Activated CD8-positive, alpha-beta T cell treated with anti-CD3 and anti-CD28 coated beads for 36 hours (primary cell): ENCODE data around the gene APOA1. TPM values are rescaled to one million over a fixed set of nuclear protein-coding genes. Genes with fewer than 3 reads are reported as not detected.
A peak's percentile ranks its signal among the peaks of the same experiment; 100 is the strongest.

Experiments used
- ATAC-seq: fragments of 200-7000 bp; cut with Tn5 transposase; one replicate; pipeline ENCODE4 v1.10.0; 2021; ENCODE audit warnings: mild to moderate bottlenecking, moderate library complexity
- CTCF ChIA-PET: fragments of 350-600 bp; sonication (Branson Sonifier 250); formaldehyde crosslinking; loops from one replicate; lab custom pipeline; 2021; ENCODE audit warnings: antibody characterized with exemption; lab: Charles Lee
- POLR2A ChIA-PET: fragments of 350-600 bp; sonication (Branson Sonifier 250); formaldehyde crosslinking; loops from one replicate; lab custom pipeline; 2021; ENCODE audit warnings: antibody characterized with exemption; lab: Charles Lee
- DNase-seq: peaks from one replicate; pipeline ENCODE4 v3.0.0-alpha.2; 2020
- H3K27ac Mint-ChIP-seq: one replicate; pipeline ENCODE4 v1.8.0; 2021; ENCODE audit warnings: mild to moderate bottlenecking, mixed read lengths
- H3K27me3 Mint-ChIP-seq: one replicate; pipeline ENCODE4 v1.8.0; 2021; ENCODE audit warnings: mixed read lengths
- H3K36me3 Mint-ChIP-seq: one replicate; pipeline ENCODE4 v1.8.0; 2021; ENCODE audit warnings: low read depth, mixed read lengths
- H3K4me1 Mint-ChIP-seq: one replicate; pipeline ENCODE4 v1.8.0; 2021; ENCODE audit warnings: low read depth, mixed read lengths
- H3K4me3 Mint-ChIP-seq: one replicate; pipeline ENCODE4 v1.8.0; 2021; ENCODE audit warnings: mild to moderate bottlenecking, moderate library complexity, mixed read lengths
- H3K9me3 Mint-ChIP-seq: one replicate; pipeline ENCODE4 v1.8.0; 2021; ENCODE audit warnings: mixed read lengths
- CTCF ChIP-seq: fragments of 200-600 bp; IDR thresholded peaks from one replicate; pipeline ENCODE4 v1.8.0; 2022; ENCODE audit warnings: antibody characterized with exemption, mild to moderate bottlenecking
- intact Hi-C: fragments of 100-400 bp; cut with micrococcal nuclease; formaldehyde crosslinking; loops from one replicate; pipeline ENCODE4 v1.10.0; 2022
- total RNA-seq, 2 experiments: library from RNA; stranded (reverse); gene quantifications; one replicate each; pipeline ENCODE4 v1.2.3, GENCODE V29; 2021

Gene APOA1
- total RNA-seq, 2 experiments from 2014 or later: not detected

- TF ChIP-seq CTCF: no peak
- CTCF ChIA-PET: interaction anchor here (1.2 to 7.2 kb wide), 7 partner anchors 16 to 254 kb away, joined by 3 to 63 read pairs (median 8); partner anchors contain the start of genes APOA1 and APOA5
- Mint-ChIP-seq H3K27me3 (no peaks in the 10 kb centered on the region), H3K9me3 (peaks cover 3% of the 10 kb centered on the region), H3K4me3 (peak overlapping the region; percentile 44), H3K4me1 (peaks cover 58% of the 10 kb centered on the region), H3K36me3 (peaks cover 28% of the 10 kb centered on the region), H3K27ac (peak overlapping the region; percentile 87)
- intact Hi-C loops: loop anchor here (5.0 kb wide), 1 partner anchor 75 kb away; no protein-coding TSS in a partner anchor
- DNase-seq (peak; percentile 24), ATAC-seq (peak; percentile 31)
- POLR2A ChIA-PET: interaction anchor here (0.7 to 4.1 kb wide), 10 partner anchors 11 to 295 kb away, joined by 3 to 17 read pairs (median 3); partner anchors contain the start of genes APOA1, APOA5, BUD13 and PAFAH1B2
Observed at GRCh38 chr11:116852261-116853031, 15.0 kb upstream of the APOA1 start.

GRCh38 chr11:116851626-116852025 lies 14.2 kb upstream of the APOA1 start:
- H3K36me3 Mint-ChIP-seq: peaks cover 27% of the 10 kb centered on the region
- DNase-seq (peak; percentile 65), ATAC-seq (no peak)
- peaks cover 56% of the 10 kb centered on the region for H3K4me1 Mint-ChIP-seq
- no peaks in the 10 kb centered on the region for H3K27me3 Mint-ChIP-seq
- POLR2A ChIA-PET: interaction anchor here (0.6 to 4.1 kb wide), 3 partner anchors 14 to 75 kb away, joined by 3 to 17 read pairs (median 3); no protein-coding TSS in a partner anchor
- peak overlapping the region; percentile 44 for H3K4me3 Mint-ChIP-seq
- CTCF ChIA-PET: interaction anchor here (1.3 to 7.2 kb wide), 4 partner anchors 15 to 254 kb away, joined by 6 to 63 read pairs (median 20); partner anchors contain the start of genes APOA1 and APOA5
- intact Hi-C loops: loop anchor here (5.0 kb wide), 1 partner anchor 74 kb away; no protein-coding TSS in a partner anchor
- TF ChIP-seq CTCF: no peak
- peaks cover 3% of the 10 kb centered on the region for H3K9me3 Mint-ChIP-seq
- H3K27ac Mint-ChIP-seq: peak overlapping the region; percentile 87

- Mint-ChIP-seq H3K27me3 (no peaks in the 10 kb centered on the region), H3K9me3 (peaks cover 3% of the 10 kb centered on the region), H3K4me1 (peaks cover 41% of the 10 kb centered on the region), H3K4me3 (no peak overlapping the region), H3K27ac (no peak overlapping the region), H3K36me3 (peaks cover 29% of the 10 kb centered on the region)
- intact Hi-C loops: no loop called here
- ATAC-seq: no peak
- ChIA-PET CTCF (interaction anchor here (1.1 to 7.2 kb wide), 2 partner anchors 13 to 257 kb away, joined by 3 to 63 read pairs; partner anchors contain the start of gene APOA1), POLR2A (interaction anchor here (1.7 kb wide), 1 partner anchor 11 kb away, joined by 3 read pairs; no protein-coding TSS in a partner anchor)
- TF ChIP-seq CTCF: no peak
- no peak for DNase-seq
Observed at GRCh38 chr11:116849486-116849885, 12.1 kb upstream of the APOA1 start.

- no peaks in the 10 kb centered on the region for H3K27me3 Mint-ChIP-seq
- H3K9me3 Mint-ChIP-seq: no peaks in the 10 kb centered on the region
- intact Hi-C loops: no loop called here
- peaks cover 36% of the 10 kb centered on the region for H3K4me1 Mint-ChIP-seq
- ATAC-seq (no peak), DNase-seq (no peak)
- no peak overlapping the region for H3K27ac Mint-ChIP-seq
- CTCF ChIA-PET: interaction anchor here (1.1 to 7.2 kb wide), 3 partner anchors 13 to 257 kb away, joined by 3 to 63 read pairs (median 15); partner anchors contain the start of gene APOA1
- H3K36me3 Mint-ChIP-seq: peaks cover 25% of the 10 kb centered on the region
- H3K4me3 Mint-ChIP-seq: no peak overlapping the region
- TF ChIP-seq CTCF: no peak
- POLR2A ChIA-PET: interaction anchor here (1.7 kb wide), 1 partner anchor 12 kb away, joined by 3 read pairs; no protein-coding TSS in a partner anchor
Observed at GRCh38 chr11:116849060-116849459, 11.6 kb upstream of the APOA1 start.
